Upper lobe of left lung (tissue), 6 donors: ENCODE measurements around the gene ZNF282. TPM values are rescaled to one million over a fixed set of nuclear protein-coding genes. Genes with fewer than 3 reads are reported as not detected.

Experiments
- ATAC-seq, 2 donors: fragments of 200-7000 bp; cut with Tn5 transposase; one replicate each; pipeline ENCODE4 v1.9.1; 2022; ENCODE audit warnings: mild to moderate bottlenecking in 2 of 2, moderate library complexity in 2 of 2; ENCODE audit not compliant: low FRiP score in 2 of 2
- DNase-seq, 2 donors: peaks; one replicate each; pipeline ENCODE4 v3.0.0-alpha.2; 2019 to 2020
- H3K27ac ChIP-seq, 4 donors: fragments of 200-600 bp; sonication (generic); one replicate each; pipeline ENCODE4 v1.5.1; 2016 to 2019
- H3K27me3 ChIP-seq, 4 donors: fragments of 200-600 bp; sonication (generic); one replicate each; pipeline ENCODE4 v1.5.1; 2017 to 2019
- H3K36me3 ChIP-seq, 4 donors: fragments of 200-600 bp; sonication (generic); one replicate each; pipeline ENCODE4 v1.5.1; 2016 to 2019
- H3K4me1 ChIP-seq, 4 donors: fragments of 200-600 bp; sonication (generic); one replicate each; pipeline ENCODE4 v1.5.1; 2018 to 2019
- H3K4me3 ChIP-seq, 4 donors: fragments of 200-600 bp; sonication (generic); one replicate each; pipeline ENCODE4 v1.5.1; 2017 to 2019; ENCODE audit warnings: mild to moderate bottlenecking in 2 of 4, moderate library complexity in 1 of 4
- H3K9me3 ChIP-seq, 4 donors: fragments of 200-600 bp; sonication (generic); one replicate each; pipeline ENCODE4 v1.5.1; 2018 to 2019
- EP300 ChIP-seq, 4 donors: sonication (generic); formaldehyde crosslinking; IDR thresholded peaks; one replicate each; pipeline ENCODE4 v1.5.1; 2017; ENCODE audit warnings: antibody characterized with exemption in 4 of 4, control low read depth in 2 of 4
- POLR2A ChIP-seq, 4 donors: fragments of 450-650 bp; IDR thresholded peaks; one replicate each; pipeline ENCODE4 v1.5.1; 2016 to 2017; ENCODE audit warnings: antibody characterized with exemption in 4 of 4, mild to moderate bottlenecking in 2 of 4
- POLR2AphosphoS5 ChIP-seq, 2 donors: sonication (generic); formaldehyde crosslinking; IDR thresholded peaks; one replicate each; pipeline ENCODE4 v1.5.1; 2017; ENCODE audit warnings: antibody characterized with exemption in 2 of 2
- WGBS, 2 donors: methylation state at CpG; one replicate each; pipeline ENCODE4 v1.1.5; 2017 to 2018; 5-methylcytosine and 5-hydroxymethylcytosine counted together
- total RNA-seq, 6 donors: library from RNA; depleted of rRNA in 4 of 6; stranded (reverse); fragments of >200 nt in 4 of 6; gene quantifications; one replicate each; pipeline versions ENCODE4 v1.1.0 to v1.2.1, GENCODE V29; 2016 to 2021
- TF ChIP-seq, protein P1 (sequence below), 6 experiments: fragments of 450-650 bp in 4 of 6; fragments of 200-600 bp in 2 of 6; sonication (generic) in 2 of 6; IDR thresholded peaks; one replicate each; pipeline ENCODE4 v1.5.1; 2016 to 2019; ENCODE audit warnings: antibody characterized with exemption in 6 of 6
- donor health status: DM: no; HTN: no; CAD: no; lungs with moderate emphysema.
- donor health status: DM: no; HTN: yes; CAD: no; lungs with severe emphysema.

ZNF282 gene
- total RNA-seq, 6 donors from 2014 or later, result 20.7 to 35.6 (median 26.7) TPM

GRCh38 chr7:149180722-149181449 lies 14.5 kb upstream of the ZNF282 start:
- no peak for DNase-seq
- no peak overlapping the region for H3K4me3 ChIP-seq
- peak overlapping the region in 1 of 4 donors; percentile 32 for H3K27ac ChIP-seq
- peaks cover 0 to 3% (median 0%) of the 10 kb centered on the region in 4 donors for H3K4me1 ChIP-seq
- no peak for ATAC-seq
- no peaks in the 10 kb centered on the region for H3K27me3 ChIP-seq
- TF ChIP-seq POLR2A (IDR thresholded peaks at IDR 0.05) (no peak), EP300 (IDR thresholded peaks at IDR 0.05) (no peak), POLR2AphosphoS5 (IDR thresholded peaks at IDR 0.05) (no peak)
- TF ChIP-seq, protein P1, sequence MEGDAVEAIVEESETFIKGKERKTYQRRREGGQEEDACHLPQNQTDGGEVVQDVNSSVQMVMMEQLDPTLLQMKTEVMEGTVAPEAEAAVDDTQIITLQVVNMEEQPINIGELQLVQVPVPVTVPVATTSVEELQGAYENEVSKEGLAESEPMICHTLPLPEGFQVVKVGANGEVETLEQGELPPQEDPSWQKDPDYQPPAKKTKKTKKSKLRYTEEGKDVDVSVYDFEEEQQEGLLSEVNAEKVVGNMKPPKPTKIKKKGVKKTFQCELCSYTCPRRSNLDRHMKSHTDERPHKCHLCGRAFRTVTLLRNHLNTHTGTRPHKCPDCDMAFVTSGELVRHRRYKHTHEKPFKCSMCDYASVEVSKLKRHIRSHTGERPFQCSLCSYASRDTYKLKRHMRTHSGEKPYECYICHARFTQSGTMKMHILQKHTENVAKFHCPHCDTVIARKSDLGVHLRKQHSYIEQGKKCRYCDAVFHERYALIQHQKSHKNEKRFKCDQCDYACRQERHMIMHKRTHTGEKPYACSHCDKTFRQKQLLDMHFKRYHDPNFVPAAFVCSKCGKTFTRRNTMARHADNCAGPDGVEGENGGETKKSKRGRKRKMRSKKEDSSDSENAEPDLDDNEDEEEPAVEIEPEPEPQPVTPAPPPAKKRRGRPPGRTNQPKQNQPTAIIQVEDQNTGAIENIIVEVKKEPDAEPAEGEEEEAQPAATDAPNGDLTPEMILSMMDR (IDR thresholded peaks at IDR 0.05), result no peak
- no peaks in the 10 kb centered on the region for H3K9me3 ChIP-seq
- H3K36me3 ChIP-seq, result peaks cover 15 to 66% (median 41%) of the 10 kb centered on the region in 4 donors

- no peak for TF ChIP-seq POLR2AphosphoS5 (IDR thresholded peaks at IDR 0.05)
- TF ChIP-seq POLR2A (IDR thresholded peaks at IDR 0.05), result no peak
- no peak for TF ChIP-seq EP300 (IDR thresholded peaks at IDR 0.05)
- TF ChIP-seq, protein P1 (IDR thresholded peaks at IDR 0.05), result no peak
- ATAC-seq (no peak), DNase-seq (no peak)
- no peak overlapping the region for H3K4me3 ChIP-seq
- H3K36me3 ChIP-seq, result peaks cover 14 to 61% (median 38%) of the 10 kb centered on the region in 4 donors
- peaks cover 0 to 3% (median 0%) of the 10 kb centered on the region in 4 donors for H3K4me1 ChIP-seq
- no peaks in the 10 kb centered on the region for H3K27me3 ChIP-seq
- H3K27ac ChIP-seq, result peak overlapping the region in 1 of 4 donors; percentile 32
- H3K9me3 ChIP-seq, result no peaks in the 10 kb centered on the region
Observed at GRCh38 chr7:149181450-149181790, 13.9 kb upstream of the ZNF282 start.

GRCh38 chr7:149184274-149184673 lies 11.1 kb upstream of the ZNF282 start:
- no peak for ATAC-seq
- peaks cover 1 to 32% (median 12%) of the 10 kb centered on the region in 4 donors for H3K36me3 ChIP-seq
- no peak for DNase-seq
- H3K9me3 ChIP-seq, result no peaks in the 10 kb centered on the region
- TF ChIP-seq POLR2A (IDR thresholded peaks at IDR 0.05), result no peak
- TF ChIP-seq, protein P1 (IDR thresholded peaks at IDR 0.05), result no peak
- no peak for TF ChIP-seq EP300 (IDR thresholded peaks at IDR 0.05)
- TF ChIP-seq POLR2AphosphoS5 (IDR thresholded peaks at IDR 0.05), result no peak
- H3K27ac ChIP-seq, result no peak overlapping the region
- H3K4me1 ChIP-seq, result peaks cover 0 to 3% (median 0%) of the 10 kb centered on the region in 4 donors
- H3K27me3 ChIP-seq, result no peaks in the 10 kb centered on the region
- no peak overlapping the region for H3K4me3 ChIP-seq
- WGBS, 2 donors, result 95 to 96% methylated on average over 6 of the region's 6 CpGs

DNA sequence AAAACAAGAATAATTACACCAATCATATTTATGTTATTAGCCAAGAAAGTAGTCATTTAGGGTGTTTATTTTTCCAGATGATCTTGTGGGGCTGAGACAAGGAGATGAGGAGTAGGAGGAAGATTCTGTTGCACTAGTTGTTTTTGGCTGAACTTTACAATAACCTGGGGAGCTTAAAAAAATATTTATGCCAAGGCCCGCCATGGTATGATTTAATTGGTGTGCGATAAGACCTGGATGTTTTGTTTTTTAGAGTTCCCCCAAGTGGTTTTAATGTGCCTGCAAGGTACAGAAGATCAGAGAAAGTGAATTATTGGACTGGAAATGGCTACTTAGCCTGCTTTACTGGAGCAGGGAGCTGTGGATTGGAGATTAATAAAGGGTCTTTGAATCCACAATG lies 7.1 kb upstream of the ZNF282 start:
- DNase-seq (no peak), ATAC-seq (no peak)
- no peaks in the 10 kb centered on the region for H3K9me3 ChIP-seq
- no peaks in the 10 kb centered on the region for H3K27me3 ChIP-seq
- H3K4me1 ChIP-seq, result no peaks in the 10 kb centered on the region
- TF ChIP-seq POLR2A (IDR thresholded peaks at IDR 0.05), result no peak
- no peak for TF ChIP-seq POLR2AphosphoS5 (IDR thresholded peaks at IDR 0.05)
- no peak for TF ChIP-seq EP300 (IDR thresholded peaks at IDR 0.05)
- TF ChIP-seq, protein P1 (IDR thresholded peaks at IDR 0.05), result no peak
- H3K4me3 ChIP-seq, result no peak overlapping the region
- H3K27ac ChIP-seq, result no peak overlapping the region
- 77 to 82% methylated on average over 2 of the region's 2 CpGs for WGBS, 2 donors
- no peaks in the 10 kb centered on the region for H3K36me3 ChIP-seq
